ENCODE data around the gene ARHGAP6.
"Not testable (repeated sequence)": the region's sequence is repeated elsewhere in the genome, so short reads cannot be mapped to it uniquely, and the experiment has no call there.

Gene ARHGAP6

GRCh38 chrX:11273544-11273943 is 392.2 kb downstream of the ARHGAP6 start:
- no peak for DNase-seq

GRCh38 chrX:11272863-11273262 is 392.9 kb downstream of the ARHGAP6 start:
- no peak for DNase-seq

GRCh38 chrX:11272290-11272689 is 393.4 kb downstream of the ARHGAP6 start:
- DNase-seq: no peak

- no peak for DNase-seq
These were observed 395.7 kb downstream of the ARHGAP6 start for GRCh38 chrX:11269996-11270395.

- DNase-seq: no peak
These were observed 396.7 kb downstream of the ARHGAP6 start for GRCh38 chrX:11269006-11269405.

- DNase-seq: no peak
These were observed 398.3 kb downstream of the ARHGAP6 start for GRCh38 chrX:11267425-11267824.

- no peak for DNase-seq
These were observed 399.1 kb downstream of the ARHGAP6 start for GRCh38 chrX:11266573-11267003.

- DNase-seq: no peak
These were observed 400.4 kb downstream of the ARHGAP6 start for GRCh38 chrX:11265352-11265751.

- no peak for DNase-seq
These were observed 400.8 kb downstream of the ARHGAP6 start for GRCh38 chrX:11264925-11265324.

GRCh38 chrX:11261260-11261659 is 404.5 kb downstream of the ARHGAP6 start:
- no peak for DNase-seq

- DNase-seq: no peak
These were observed 406.3 kb downstream of the ARHGAP6 start for GRCh38 chrX:11259437-11259836.

- peak in 1 of 2 experiments; percentile 31 for DNase-seq
These were observed 408.0 kb downstream of the ARHGAP6 start for GRCh38 chrX:11257711-11258110.

GRCh38 chrX:11257290-11257689 is 408.4 kb downstream of the ARHGAP6 start:
- no peak for DNase-seq

- DNase-seq: no peak
These were observed 411.2 kb downstream of the ARHGAP6 start for GRCh38 chrX:11254417-11255109.

GRCh38 chrX:11244636-11245035 is 421.1 kb downstream of the ARHGAP6 start:
- no peak for DNase-seq

GRCh38 chrX:11242704-11243103 is 423.0 kb downstream of the ARHGAP6 start:
- no peak for DNase-seq

- no peak for DNase-seq
These were observed 424.0 kb downstream of the ARHGAP6 start for GRCh38 chrX:11241720-11242119.

GRCh38 chrX:11239230-11239629 is 426.5 kb downstream of the ARHGAP6 start:
- DNase-seq: no peak

- not testable (repeated sequence) for DNase-seq
These were observed 430.3 kb downstream of the ARHGAP6 start for GRCh38 chrX:11235377-11235776.

GRCh38 chrX:11215191-11215921 is 450.4 kb downstream of the ARHGAP6 start:
- no peak for DNase-seq

GRCh38 chrX:11214346-11215190 is 451.2 kb downstream of the ARHGAP6 start:
- no peak for DNase-seq

GRCh38 chrX:11212741-11213140 is 453.0 kb downstream of the ARHGAP6 start:
- DNase-seq: no peak

GRCh38 chrX:11210415-11210801 is 455.3 kb downstream of the ARHGAP6 start:
- DNase-seq: no peak

Measured in NCI-H526 (cell line).